SW 1271 (cell line): ENCODE measurements around the gene TNS2.
"Not testable (repeated sequence)": the region's sequence is repeated elsewhere in the genome, so short reads cannot be mapped to it uniquely, and the experiment has no call there.

Experiments used
- DNase-seq, 2 experiments: peaks; one replicate each; lab custom pipeline; 2025; lab: John Stamatoyannopoulos, UW

Gene TNS2

GRCh38 chr12:53094394-53094787 is 44.5 kb downstream of the TNS2 start:
- DNase-seq = no peak

- not testable (repeated sequence) for DNase-seq
These were observed 45.1 kb downstream of the TNS2 start for GRCh38 chr12:53094796-53095595.

GRCh38 chr12:53095596-53095895 is 45.7 kb downstream of the TNS2 start:
- DNase-seq = not testable (repeated sequence)

GRCh38 chr12:53096089-53096741 is 46.4 kb downstream of the TNS2 start:
- no peak for DNase-seq

GRCh38 chr12:53096759-53097158 is 46.9 kb downstream of the TNS2 start:
- no peak for DNase-seq

- DNase-seq = no peak
These were observed 47.3 kb downstream of the TNS2 start for GRCh38 chr12:53097207-53097563.

- no peak for DNase-seq
These were observed 47.9 kb downstream of the TNS2 start, which contains the start of gene IGFBP6 for GRCh38 chr12:53097564-53098353. Gene IGFBP6 (plus strand): TSS chr12:53097667. CDS start chr12:53097718, 51 bp downstream.

- DNase-seq = peak in 1 of 2 experiments; percentile 59
These were observed 48.6 kb downstream of the TNS2 start for GRCh38 chr12:53098354-53098981.

- DNase-seq = peak; percentile 84 to 92
These were observed 49.4 kb downstream of the TNS2 start for GRCh38 chr12:53099071-53099882.

GRCh38 chr12:53100466-53101151 is 50.7 kb downstream of the TNS2 start:
- no peak for DNase-seq

- no peak for DNase-seq
These were observed 51.4 kb downstream of the TNS2 start for GRCh38 chr12:53101266-53101665.

- DNase-seq = no peak
These were observed 52.3 kb downstream of the TNS2 start for GRCh38 chr12:53101931-53102781.

- no peak for DNase-seq
These were observed 53.3 kb downstream of the TNS2 start, which contains the start of gene SOAT2 for GRCh38 chr12:53102883-53103807. Gene SOAT2 (plus strand): TSS chr12:53103486. CDS start chr12:53103578, 92 bp downstream.

- no peak for DNase-seq
These were observed 54.0 kb downstream of the TNS2 start for GRCh38 chr12:53103860-53104305.

GRCh38 chr12:53105256-53105655 is 55.4 kb downstream of the TNS2 start:
- no peak for DNase-seq

GRCh38 chr12:53105712-53106439 is 56.0 kb downstream of the TNS2 start:
- DNase-seq = no peak

GRCh38 chr12:53107122-53107521 is 57.3 kb downstream of the TNS2 start:
- DNase-seq = no peak

- not testable (repeated sequence) for DNase-seq
These were observed 62.6 kb downstream of the TNS2 start for GRCh38 chr12:53112431-53112830.
